HEK293 (cell line): Measurements from ENCODE around the gene PKN1.

Experiments used
- CTCF ChIA-PET: fragments of 350-600 bp; formaldehyde crosslinking; extraction: SDS; loops from one replicate; lab custom pipeline; 2021; ENCODE audit warnings: antibody characterized with exemption; lab: Yijun Ruan, JAX
- POLR2A ChIA-PET: fragments of 300-600 bp; formaldehyde crosslinking; extraction: SDS; loops from one replicate; lab custom pipeline; 2020; ENCODE audit warnings: antibody characterized with exemption, inconsistent platforms; lab: Yijun Ruan, JAX
- H3K27ac ChIP-seq: fragments of 200-500 bp; sonication (Bioruptor generic); 2 replicates; pipeline ENCODE4 v1.5.1; 2014; ENCODE audit warnings: low read depth, low read length, control low read depth, inconsistent platforms; ENCODE audit errors: extremely low read depth
- H3K36me3 ChIP-seq, 2 experiments: fragments of 200-500 bp in 1 of 2; sonication (Bioruptor generic) in 1 of 2; 1 replicate in 1 of 2; 2 replicates in 1 of 2; pipeline ENCODE4 v1.5.1; 2014 to 2017; ENCODE audit warnings: inconsistent platforms in 2 of 2, low read length in 2 of 2; ENCODE audit not compliant: control insufficient read depth in 2 of 2, insufficient read depth in 1 of 2
- H3K4me1 ChIP-seq: fragments of 200-500 bp; sonication (Bioruptor generic); 2 replicates; pipeline ENCODE4 v1.5.1; 2014; ENCODE audit warnings: mild to moderate bottlenecking, low read length, inconsistent platforms; ENCODE audit not compliant: control insufficient read depth, insufficient read depth
- H3K4me3 ChIP-seq: 2 replicates; pipeline ENCODE4 v1.5.1; 2011; ENCODE audit warnings: low read depth, mild to moderate bottlenecking, control low read depth, low read length, moderate library complexity
- H3K9me3 ChIP-seq: fragments of 200-500 bp; sonication (Bioruptor generic); 2 replicates; pipeline ENCODE4 v1.5.1; 2014; ENCODE audit warnings: low read depth, low read length, inconsistent platforms; ENCODE audit not compliant: control insufficient read depth, insufficient read depth
- AEBP2 ChIP-seq: fragments of 450-650 bp; formaldehyde crosslinking; IDR thresholded peaks from 2 replicates; pipeline ENCODE4 v1.5.1; 2016; ENCODE audit warnings: missing biosample characterization, missing genetic modification characterization, borderline replicate concordance
- FEZF1 ChIP-seq: fragments of 450-650 bp; formaldehyde crosslinking; IDR thresholded peaks from 2 replicates; pipeline ENCODE4 v1.5.1; 2016; ENCODE audit warnings: missing biosample characterization, missing genetic modification characterization
- KLF1 ChIP-seq: fragments of 450-650 bp; formaldehyde crosslinking; IDR thresholded peaks from 2 replicates; pipeline ENCODE4 v1.5.1; 2016; ENCODE audit warnings: missing biosample characterization, missing genetic modification characterization
- KLF16 ChIP-seq: fragments of 450-650 bp; formaldehyde crosslinking; IDR thresholded peaks from 2 replicates; pipeline ENCODE4 v1.5.1; 2017; ENCODE audit warnings: missing biosample characterization, missing genetic modification characterization
- KLF7 ChIP-seq: fragments of 450-650 bp; formaldehyde crosslinking; IDR thresholded peaks from 2 replicates; pipeline ENCODE4 v1.5.1; 2016; ENCODE audit warnings: missing biosample characterization, missing genetic modification characterization, borderline replicate concordance
- OSR2 ChIP-seq: fragments of 450-650 bp; formaldehyde crosslinking; IDR thresholded peaks from 2 replicates; pipeline ENCODE4 v1.5.1; 2016; ENCODE audit warnings: missing biosample characterization, missing genetic modification characterization
- PATZ1 ChIP-seq: fragments of 450-650 bp; formaldehyde crosslinking; IDR thresholded peaks from 2 replicates; pipeline ENCODE4 v1.5.1; 2016; ENCODE audit warnings: missing biosample characterization, missing genetic modification characterization
- SETDB1 ChIP-seq: IDR thresholded peaks from one replicate; pipeline ENCODE4 v1.6.1; 2017; ENCODE audit warnings: mild to moderate bottlenecking, low read length, moderate library complexity, mixed read lengths; ENCODE audit not compliant: insufficient read length
- ZBTB20 ChIP-seq: fragments of 450-650 bp; formaldehyde crosslinking; IDR thresholded peaks from 2 replicates; pipeline ENCODE4 v1.5.1; 2016; ENCODE audit warnings: missing biosample characterization, missing genetic modification characterization
- ZBTB49 ChIP-seq: fragments of 450-650 bp; formaldehyde crosslinking; IDR thresholded peaks from 2 replicates; pipeline ENCODE4 v1.5.1; 2016; ENCODE audit warnings: missing biosample characterization, missing genetic modification characterization, low read depth
- ZFP69B ChIP-seq: fragments of 450-650 bp; formaldehyde crosslinking; IDR thresholded peaks from 2 replicates; pipeline ENCODE4 v1.5.1; 2016; ENCODE audit warnings: missing biosample characterization, missing genetic modification characterization
- ZNF138 ChIP-seq: fragments of 450-650 bp; formaldehyde crosslinking; IDR thresholded peaks from 2 replicates; pipeline ENCODE4 v1.5.1; 2016; ENCODE audit warnings: missing biosample characterization, missing genetic modification characterization, borderline replicate concordance
- ZNF157 ChIP-seq: fragments of 450-650 bp; formaldehyde crosslinking; IDR thresholded peaks from 2 replicates; pipeline ENCODE4 v1.5.1; 2016; ENCODE audit warnings: missing biosample characterization, missing genetic modification characterization
- ZNF16 ChIP-seq: fragments of 450-650 bp; formaldehyde crosslinking; IDR thresholded peaks from 2 replicates; pipeline ENCODE4 v1.5.1; 2016; ENCODE audit warnings: low read depth, missing biosample characterization, missing genetic modification characterization
- ZNF169 ChIP-seq: fragments of 450-650 bp; formaldehyde crosslinking; IDR thresholded peaks from 2 replicates; pipeline ENCODE4 v1.5.1; 2016; ENCODE audit warnings: missing biosample characterization, missing genetic modification characterization
- ZNF175 ChIP-seq: fragments of 450-650 bp; formaldehyde crosslinking; IDR thresholded peaks from 2 replicates; pipeline ENCODE4 v1.5.1; 2016; ENCODE audit warnings: missing biosample characterization, missing genetic modification characterization
- ZNF19 ChIP-seq: fragments of 450-650 bp; formaldehyde crosslinking; IDR thresholded peaks from 2 replicates; pipeline ENCODE4; 2016; ENCODE audit warnings: missing biosample characterization, missing genetic modification characterization, low read depth
- ZNF214 ChIP-seq: fragments of 450-650 bp; formaldehyde crosslinking; IDR thresholded peaks from 2 replicates; pipeline ENCODE4 v1.5.1; 2017; ENCODE audit warnings: missing biosample characterization, mild to moderate bottlenecking, missing genetic modification characterization, borderline replicate concordance
- ZNF335 ChIP-seq: fragments of 450-650 bp; formaldehyde crosslinking; conservative IDR thresholded peaks from 2 replicates; pipeline ENCODE4 v1.5.1; 2016; ENCODE audit warnings: missing biosample characterization, missing genetic modification characterization
- ZNF362 ChIP-seq: fragments of 450-650 bp; formaldehyde crosslinking; IDR thresholded peaks from 2 replicates; pipeline ENCODE4 v1.5.1; 2016; ENCODE audit warnings: missing biosample characterization, missing genetic modification characterization
- ZNF513 ChIP-seq: fragments of 450-650 bp; IDR thresholded peaks from 2 replicates; pipeline ENCODE4 v1.5.1; 2018; ENCODE audit warnings: missing biosample characterization, missing genetic modification characterization
- ZNF600 ChIP-seq: fragments of 450-650 bp; formaldehyde crosslinking; IDR thresholded peaks from 2 replicates; pipeline ENCODE4 v1.5.1; 2016; ENCODE audit warnings: missing biosample characterization, missing genetic modification characterization
- ZNF623 ChIP-seq: fragments of 450-650 bp; formaldehyde crosslinking; IDR thresholded peaks from 2 replicates; pipeline ENCODE4 v1.5.1; 2016; ENCODE audit warnings: missing biosample characterization, missing genetic modification characterization
- ZNF837 ChIP-seq: fragments of 450-650 bp; formaldehyde crosslinking; IDR thresholded peaks from 2 replicates; pipeline ENCODE4 v1.5.1; 2016; ENCODE audit warnings: missing biosample characterization, missing genetic modification characterization
- ZNF843 ChIP-seq: fragments of 450-650 bp; formaldehyde crosslinking; IDR thresholded peaks from 2 replicates; pipeline ENCODE4 v1.5.1; 2016; ENCODE audit warnings: missing biosample characterization, missing genetic modification characterization

PKN1 gene

GRCh38 chr19:14401468-14402195 lies 31.5 kb upstream of the PKN1 start:
- no peak overlapping the region for H3K27ac ChIP-seq
- H3K4me3 ChIP-seq = no peak overlapping the region
- no peak for TF ChIP-seq ZNF16 (tag by site-specific recombination)
- no peak for TF ChIP-seq AEBP2
- TF ChIP-seq ZFP69B = no peak
- H3K9me3 ChIP-seq = no peaks in the 10 kb centered on the region
- ChIA-PET CTCF (interaction anchor here (1.0 kb wide), 1 partner anchor 12 kb away, joined by 5 read pairs; no protein-coding TSS in a partner anchor), POLR2A (no interaction called here)
- peaks cover 7 to 38% of the 10 kb centered on the region in 2 experiments; a peak in 2 of 3 replicates for H3K36me3 ChIP-seq
- no peaks in the 10 kb centered on the region for H3K4me1 ChIP-seq

- no peak overlapping the region for H3K4me3 ChIP-seq
- ChIA-PET POLR2A (no interaction called here), CTCF (interaction anchor here (0.6 to 1.6 kb wide), 3 partner anchors 13 to 813 kb away, joined by 3 to 5 read pairs (median 4); no protein-coding TSS in a partner anchor)
- no peaks in the 10 kb centered on the region for H3K4me1 ChIP-seq
- H3K36me3 ChIP-seq = peaks cover 15 to 47% of the 10 kb centered on the region in 2 experiments; a peak in 2 of 3 replicates
- no peaks in the 10 kb centered on the region for H3K9me3 ChIP-seq
- no peak overlapping the region for H3K27ac ChIP-seq
- TF ChIP-seq KLF7 (tag by site-specific recombination) = no peak
- TF ChIP-seq ZBTB49 (tag by site-specific recombination) = no peak
- no peak for TF ChIP-seq ZNF362
- no peak for TF ChIP-seq PATZ1
- TF ChIP-seq ZNF214 (tag by site-specific recombination) = no peak
- TF ChIP-seq ZNF513 (tag by site-specific recombination) = no peak
- TF ChIP-seq ZNF138 (tag by site-specific recombination) = no peak
- TF ChIP-seq ZNF335 (tag by site-specific recombination) = no peak
- TF ChIP-seq ZBTB20 (tag by site-specific recombination) = no peak
- no peak for TF ChIP-seq SETDB1
- TF ChIP-seq ZNF600 = peak; percentile 22; the same call in 1 of the 2 replicates
- TF ChIP-seq ZNF169 (tag by site-specific recombination) = no peak
- peak; percentile 49; the same call in 1 of the 2 replicates for TF ChIP-seq KLF1
- no peak for TF ChIP-seq ZNF19 (tag by site-specific recombination)
- peak; percentile 29; the same call in 1 of the 2 replicates for TF ChIP-seq ZNF623 (tag by site-specific recombination)
- TF ChIP-seq ZNF175 (tag by site-specific recombination) = no peak
- TF ChIP-seq KLF16 (tag by site-specific recombination) = no peak
- TF ChIP-seq ZNF843 = no peak
- no peak for TF ChIP-seq FEZF1 (tag by site-specific recombination)
- no peak for TF ChIP-seq ZNF157 (tag by site-specific recombination)
- TF ChIP-seq ZNF837 = no peak
- no peak for TF ChIP-seq OSR2
Observed at GRCh38 chr19:14402332-14403144, 30.6 kb upstream of the PKN1 start.
